Suppressor macrophage treated with lipopolysaccharide for 1 hour (primary cell): Measurements from ENCODE around the gene BCR.
A peak's percentile ranks its signal among the peaks of the same experiment; 100 is the strongest.

Experiments used
- DNase-seq, 3 donors: peaks; one replicate each; pipeline ENCODE4 v3.0.0-alpha.2; 2020 to 2022

Gene BCR

DNA sequence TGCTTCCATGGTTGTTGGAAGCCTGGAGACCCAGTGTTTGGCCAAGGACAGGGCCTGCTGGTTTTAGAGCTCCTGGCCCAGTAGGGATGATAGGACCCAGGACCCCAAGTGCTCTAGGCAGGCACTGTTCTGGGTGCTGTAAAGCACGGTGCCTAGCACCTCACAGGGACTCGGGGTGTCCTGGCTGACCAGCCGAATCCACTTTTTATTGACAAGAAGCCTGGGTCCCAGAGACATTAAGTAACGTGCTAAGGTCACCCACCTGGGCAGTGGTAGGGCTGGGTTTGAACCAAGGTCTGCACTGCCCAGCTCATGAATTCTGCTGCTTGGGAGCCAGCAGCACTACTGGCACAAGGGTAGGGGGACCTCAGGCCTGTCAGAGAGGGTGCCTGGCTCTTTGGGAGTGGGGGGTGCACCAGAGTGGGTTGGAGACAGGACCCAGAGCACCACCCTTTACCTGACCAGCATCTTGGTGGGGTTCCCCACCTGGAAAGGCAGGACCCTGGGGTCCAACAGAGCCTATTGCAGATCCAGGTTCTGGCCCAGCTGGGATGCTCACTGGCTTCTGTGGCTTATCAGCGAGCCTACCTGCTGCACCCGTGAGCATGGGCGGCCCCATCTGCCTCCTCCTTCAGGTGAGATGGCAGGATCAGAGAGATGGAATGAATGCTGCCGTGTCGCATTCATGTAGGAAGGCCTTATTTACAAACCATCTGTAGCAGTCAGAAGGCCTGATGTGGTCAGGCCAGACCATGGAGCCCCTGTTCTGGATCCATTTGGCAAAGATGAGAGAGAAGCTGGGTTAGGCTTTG is 52.0 kb downstream of the BCR start:
- DNase-seq: no peak

GRCh38 chr22:23233084-23233531 is 52.8 kb downstream of the BCR start:
- peak in 2 of 3 donors; percentile 21 to 36 for DNase-seq

DNA sequence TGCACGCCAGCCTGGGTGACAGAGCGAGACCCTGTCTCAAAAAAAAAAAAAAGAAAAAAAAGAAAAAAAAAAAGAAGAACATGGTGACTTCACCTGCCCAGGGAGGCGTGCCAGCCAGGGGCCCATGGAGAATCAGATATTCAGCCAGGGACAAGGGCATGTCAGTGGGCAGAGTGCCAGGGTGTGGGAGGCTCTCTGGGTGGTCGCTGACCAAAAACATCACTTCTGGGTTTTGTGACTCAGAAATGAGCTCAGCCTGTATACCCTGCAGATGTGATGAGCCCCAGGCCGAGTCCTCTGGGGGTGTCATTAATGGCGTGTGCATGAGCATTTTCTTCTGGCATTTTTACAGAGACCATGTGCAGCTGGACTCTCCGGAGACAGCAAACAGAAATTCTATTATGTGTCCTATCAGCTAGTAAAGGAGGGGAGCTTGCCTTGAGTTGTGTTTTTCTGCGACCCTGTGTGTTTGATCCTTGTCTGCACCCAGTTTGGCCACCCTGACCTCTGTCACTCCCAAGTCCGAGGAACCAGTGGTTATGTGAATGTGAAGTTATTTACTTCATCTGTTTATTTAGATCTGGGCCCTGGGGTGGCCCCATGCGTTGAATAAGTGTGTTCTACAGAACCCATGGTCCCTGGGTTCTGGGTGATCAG is 53.6 kb downstream of the BCR start:
- DNase-seq: peak; percentile 22 to 39 (median 37)

DNA sequence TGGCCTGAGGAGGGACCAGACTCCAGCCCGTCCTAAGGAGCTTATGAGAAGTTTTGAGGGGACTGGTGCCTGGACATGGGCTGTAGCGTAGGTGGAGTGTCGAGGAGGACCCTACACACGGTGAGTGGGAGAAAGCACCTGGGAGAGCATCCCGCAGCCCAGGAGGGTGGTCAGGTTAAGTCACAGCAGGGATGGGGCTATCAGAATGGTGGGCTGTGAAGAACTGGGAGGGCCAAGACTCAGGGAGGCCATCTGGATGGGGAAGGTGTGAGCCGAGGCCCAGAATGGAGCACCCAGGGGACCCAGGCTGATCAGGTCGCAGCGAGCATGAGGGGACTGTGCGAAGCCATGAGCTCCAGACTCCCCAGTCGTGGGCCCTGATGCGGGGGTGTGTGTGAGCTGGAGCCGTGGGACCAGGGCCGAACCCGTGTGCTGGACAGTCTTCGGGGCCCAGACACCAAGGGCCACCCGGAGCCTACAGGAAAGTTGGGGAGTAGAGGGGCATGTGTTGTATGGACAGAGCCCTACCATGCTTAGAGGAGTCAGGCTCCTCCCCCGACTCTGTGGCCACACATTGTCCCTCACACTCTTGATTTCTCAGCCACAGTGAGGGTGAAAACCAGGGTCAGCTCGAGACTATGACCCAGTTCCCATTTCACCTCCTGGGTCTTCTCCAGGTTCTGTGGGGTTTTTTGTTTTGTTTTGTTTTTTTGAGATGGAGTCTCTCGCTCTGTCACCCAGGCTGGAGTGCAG is 54.3 kb downstream of the BCR start:
- DNase-seq: no peak

GRCh38 chr22:23235425-23235824 is 55.1 kb downstream of the BCR start:
- no peak for DNase-seq

DNA sequence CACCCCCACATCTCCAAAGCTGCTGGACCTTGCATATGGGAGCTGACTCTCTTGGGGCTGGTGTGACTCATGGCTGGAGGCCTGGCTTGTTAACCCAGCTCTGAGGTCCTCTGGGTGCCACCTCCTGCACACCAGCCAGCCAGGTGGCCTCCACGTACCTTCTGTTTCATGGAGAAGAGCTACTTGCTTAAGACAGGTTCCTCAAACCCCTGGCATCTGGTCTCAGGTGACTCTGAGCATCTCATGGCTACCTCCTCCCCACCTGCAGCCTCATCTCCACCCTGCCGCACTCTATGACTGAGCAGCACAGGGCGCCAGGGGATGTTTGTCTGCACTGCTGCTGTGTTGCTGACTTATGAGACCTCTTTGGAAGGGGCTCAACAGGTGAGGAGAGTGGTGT is 55.7 kb downstream of the BCR start:
- no peak for DNase-seq

GRCh38 chr22:23236440-23237184 is 56.3 kb downstream of the BCR start:
- no peak for DNase-seq

- no peak for DNase-seq
Observed at GRCh38 chr22:23237201-23237798, 57.0 kb downstream of the BCR start.

DNA sequence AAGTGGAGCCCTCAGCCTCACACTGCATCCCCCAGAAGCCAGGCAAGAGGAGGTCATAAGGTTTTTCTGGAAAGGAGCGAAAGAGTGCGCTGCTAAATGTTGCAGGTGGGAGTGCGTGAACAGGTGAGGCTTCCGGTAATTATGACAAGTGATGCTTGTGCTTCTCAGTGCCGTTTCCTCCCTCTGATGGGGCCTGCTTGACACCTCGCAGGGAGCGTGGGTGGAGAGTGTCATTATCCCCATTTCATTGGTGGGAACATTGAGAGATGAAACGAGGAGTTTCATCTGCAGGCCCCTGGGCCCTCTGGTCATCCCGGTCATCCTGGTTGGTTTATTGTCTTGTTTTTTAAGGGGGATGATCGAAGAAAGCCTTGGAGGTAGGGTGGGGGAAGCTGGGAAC is 57.5 kb downstream of the BCR start:
- no peak for DNase-seq

DNA sequence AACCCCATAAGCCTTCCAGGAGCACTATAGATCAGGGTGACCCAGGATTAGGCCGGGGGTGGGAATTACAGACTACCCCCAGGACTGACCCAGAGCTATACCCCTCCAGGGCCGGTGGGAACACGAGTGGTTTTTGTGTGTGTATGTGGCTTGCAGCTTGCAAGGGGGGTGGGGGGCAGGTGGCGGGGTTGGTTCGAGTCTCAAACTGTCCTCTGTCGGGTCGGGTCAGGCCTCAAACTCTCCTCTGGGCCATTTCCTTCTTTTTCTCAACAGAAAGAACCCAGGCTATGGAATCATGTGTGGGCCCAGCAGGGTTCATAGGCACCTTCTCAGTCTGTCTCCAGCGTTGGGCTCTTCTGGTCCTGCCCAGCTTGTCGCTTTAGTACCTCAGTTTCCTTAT is 58.4 kb downstream of the BCR start:
- no peak for DNase-seq

GRCh38 chr22:23239429-23239828 is 59.1 kb downstream of the BCR start:
- no peak for DNase-seq

GRCh38 chr22:23240639-23241389 is 60.5 kb downstream of the BCR start:
- DNase-seq: peak; percentile 58 to 66 (median 62)

DNA sequence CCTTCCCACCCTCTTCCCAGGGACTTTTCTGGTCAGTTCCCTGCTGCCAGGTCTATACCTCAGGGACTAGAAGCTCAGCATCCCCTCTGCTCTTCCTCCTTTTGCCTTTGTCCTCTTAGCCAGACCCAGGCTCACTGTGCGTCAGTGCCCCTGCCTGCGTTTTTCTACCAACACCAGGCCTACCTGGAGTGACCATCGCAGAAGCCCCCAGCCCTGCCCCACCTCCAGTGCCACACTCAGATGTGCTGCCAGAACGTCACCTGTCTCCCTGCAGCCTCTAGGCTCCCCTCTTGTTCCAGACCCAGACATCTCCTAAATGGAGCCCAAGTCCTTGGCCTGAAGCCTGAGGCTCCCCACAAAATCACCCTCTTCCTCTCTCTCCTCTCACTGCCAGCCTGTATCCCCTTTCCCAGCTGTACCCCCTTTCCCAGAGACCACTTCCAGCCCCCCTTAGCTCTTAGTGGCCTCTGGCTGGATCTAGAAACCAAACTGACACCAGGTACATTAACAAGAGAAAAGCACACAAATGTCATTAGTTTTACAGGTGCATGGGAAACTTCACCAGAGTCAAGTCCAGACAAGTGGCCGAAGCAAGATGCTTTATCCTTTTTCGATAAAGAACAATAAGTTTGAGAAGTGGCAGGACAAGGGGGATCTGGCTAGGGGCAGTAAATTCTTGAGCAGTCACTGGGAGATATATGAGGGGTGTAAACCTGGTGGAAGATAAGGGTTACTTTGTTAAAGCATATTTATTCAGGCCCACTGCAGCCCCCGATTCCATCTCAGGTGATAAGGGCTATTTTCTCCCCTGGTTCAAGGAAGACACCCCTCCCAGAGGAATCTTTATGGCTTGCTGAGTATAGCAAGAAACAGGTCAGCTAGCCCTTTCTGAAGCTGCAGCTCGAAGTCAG is 61.5 kb downstream of the BCR start:
- no peak for DNase-seq

DNA sequence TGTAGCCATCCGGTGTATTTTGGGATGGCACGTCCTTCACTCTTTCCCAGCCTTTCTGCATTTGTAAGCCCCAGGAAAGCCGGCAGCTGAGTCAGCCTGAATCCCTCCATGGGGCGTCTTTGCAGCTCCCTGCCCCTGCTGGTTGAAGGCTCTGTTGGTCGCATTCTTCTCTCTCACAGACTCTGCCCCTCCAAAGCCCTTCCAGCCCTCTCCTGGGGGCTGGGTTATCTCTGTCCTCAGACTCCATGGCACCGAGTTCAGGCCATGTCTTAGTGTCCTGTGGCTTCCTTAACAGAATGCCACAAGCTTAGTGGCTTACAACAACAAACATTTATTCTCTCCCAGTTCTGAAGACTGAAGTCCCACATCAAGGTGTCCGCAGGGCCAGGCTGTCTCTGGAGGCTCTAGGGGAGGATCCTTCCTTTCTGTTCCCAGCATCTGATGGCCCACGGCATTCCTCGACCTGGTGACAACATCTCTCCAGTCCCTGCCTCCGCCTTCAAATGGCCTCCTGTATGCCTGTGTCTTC is 62.2 kb downstream of the BCR start:
- DNase-seq: no peak

DNA sequence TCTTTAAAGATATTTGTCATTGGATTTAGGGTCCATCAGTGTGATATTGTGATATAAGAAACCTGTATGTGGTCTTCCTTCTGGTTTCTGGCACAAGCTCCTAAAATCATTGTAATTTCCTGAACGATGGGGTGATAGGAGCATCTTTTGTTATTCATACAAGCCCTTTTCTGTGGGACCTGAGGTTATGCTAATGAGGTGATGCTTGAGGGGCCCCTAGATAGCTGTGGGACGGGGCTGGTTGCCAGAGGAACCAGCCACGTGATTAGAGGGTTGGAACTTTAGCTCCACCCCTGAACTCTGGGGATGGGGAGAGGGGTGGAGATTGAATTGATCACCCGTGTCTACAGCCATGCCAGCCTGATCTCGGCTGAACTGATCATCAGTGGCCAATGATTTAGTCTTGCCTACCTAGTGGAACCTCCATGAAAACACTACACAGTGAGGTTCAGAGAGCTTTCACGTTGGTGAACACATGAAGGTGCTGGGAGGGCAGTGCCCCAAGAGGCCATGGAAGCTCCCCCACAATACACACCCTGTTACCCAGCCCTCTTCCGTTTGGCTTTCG is 62.8 kb downstream of the BCR start:
- DNase-seq: no peak

DNA sequence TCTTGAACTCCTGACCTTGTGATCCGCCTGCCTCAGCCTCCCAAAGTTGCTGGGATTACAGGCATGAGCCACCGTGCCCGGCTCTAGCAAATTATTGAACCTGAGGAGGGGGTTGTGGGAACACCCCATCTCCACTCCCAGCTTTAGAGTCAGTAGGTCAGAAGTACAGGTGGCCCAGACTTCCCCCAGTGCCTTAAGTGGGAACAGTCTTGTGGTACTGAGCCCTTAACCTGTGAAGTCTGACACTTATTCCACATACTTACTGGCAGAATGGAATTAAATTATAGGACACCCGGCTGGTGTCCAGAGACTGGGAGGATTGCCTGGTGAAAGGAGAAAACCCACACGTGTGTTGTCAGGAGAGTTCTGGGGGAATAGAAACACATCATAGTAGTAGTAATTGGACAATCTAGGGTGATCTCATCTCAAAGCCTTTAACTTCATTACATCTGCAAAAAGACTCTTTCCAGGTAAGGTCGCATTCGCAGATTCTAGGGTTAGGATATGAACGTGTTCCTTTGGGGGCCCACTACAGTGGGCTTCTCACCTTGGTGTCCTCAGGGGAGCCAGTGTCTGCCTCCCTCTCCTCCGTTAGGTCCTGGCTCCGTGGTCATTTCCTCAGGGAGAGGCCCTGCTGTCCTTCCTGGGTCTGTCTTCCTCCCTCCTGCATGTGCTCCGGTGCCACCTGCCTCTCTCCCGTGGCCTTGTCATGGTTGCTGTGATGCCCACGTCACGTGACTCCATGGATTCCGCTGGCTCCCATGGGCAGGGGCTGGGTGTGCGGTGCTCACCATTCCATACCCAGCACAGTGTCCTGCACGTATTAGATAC is 63.8 kb downstream of the BCR start:
- no peak for DNase-seq

DNA sequence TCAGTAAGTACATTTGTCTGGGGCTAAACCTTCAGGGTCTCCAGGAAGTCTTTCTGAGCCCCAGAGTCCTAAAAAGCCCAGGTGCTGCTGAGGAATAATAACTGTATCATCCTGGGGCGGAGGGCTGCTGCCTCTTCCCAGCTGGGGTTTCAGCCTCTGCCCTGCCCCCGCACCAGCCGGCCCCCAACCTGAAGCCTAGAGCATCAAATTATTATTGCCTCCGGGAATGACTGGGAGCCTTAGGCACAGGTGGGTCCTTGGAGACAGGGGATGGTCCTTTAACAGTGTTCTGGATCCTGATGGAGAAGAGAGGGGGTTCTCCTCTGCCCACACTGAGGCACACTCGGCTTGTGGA is 64.4 kb downstream of the BCR start:
- DNase-seq: no peak

- peak; percentile 49 to 52 (median 50) for DNase-seq
Observed at GRCh38 chr22:23245045-23245798, 64.9 kb downstream of the BCR start.
